SK-N-MC (cell line): ENCODE data around the gene AMPD1.

Experiments
- DNase-seq: peaks from one replicate; pipeline ENCODE4 v3.0.0-alpha.2; 2011; ENCODE audit warnings: low read depth, low spot score
- H3K27ac ChIP-seq: fragments of 200-600 bp; sonication (generic); 2 replicates; pipeline ENCODE4 v1.5.1; 2016; ENCODE audit warnings: mixed run types
- H3K36me3 ChIP-seq: fragments of 200-600 bp; sonication (generic); 2 replicates; pipeline ENCODE4 v1.6.1; 2017; ENCODE audit warnings: antibody characterized with exemption, low read length, mixed read lengths; ENCODE audit not compliant: insufficient read depth
- H3K4me3 ChIP-seq: fragments of 200-600 bp; sonication (generic); 2 replicates; pipeline ENCODE4 v1.5.1; 2016
- H3K9ac ChIP-seq: fragments of 200-600 bp; sonication (generic); 2 replicates; pipeline ENCODE4 v1.8.0; 2017; ENCODE audit warnings: mixed run types, mixed read lengths; ENCODE audit not compliant: insufficient read length
- H3K9me3 ChIP-seq: fragments of 200-600 bp; sonication (generic); 2 replicates; pipeline ENCODE4 v1.6.1; 2017; ENCODE audit warnings: low read depth, mild to moderate bottlenecking, antibody characterized with exemption, low read length, moderate library complexity, mixed read lengths
- EZH2 ChIP-seq: fragments of 200-600 bp; sonication (generic); IDR thresholded peaks from one replicate; pipeline ENCODE4 v1.6.1; 2017; ENCODE audit warnings: antibody characterized with exemption
- FOXP2 ChIP-seq: optimal IDR thresholded peaks from 2 replicates; pipeline ENCODE3; 2011; ENCODE audit warnings: mild to moderate bottlenecking, moderate library complexity; ENCODE audit not compliant: insufficient read depth; ENCODE audit errors: extremely low read length, control extremely low read depth
- POLR2AphosphoS5 ChIP-seq: IDR thresholded peaks from 2 replicates; pipeline ENCODE4 v1.6.1; 2012; ENCODE audit warnings: mild to moderate bottlenecking, low read depth, low read length, borderline replicate concordance

The AMPD1 gene

DNA sequence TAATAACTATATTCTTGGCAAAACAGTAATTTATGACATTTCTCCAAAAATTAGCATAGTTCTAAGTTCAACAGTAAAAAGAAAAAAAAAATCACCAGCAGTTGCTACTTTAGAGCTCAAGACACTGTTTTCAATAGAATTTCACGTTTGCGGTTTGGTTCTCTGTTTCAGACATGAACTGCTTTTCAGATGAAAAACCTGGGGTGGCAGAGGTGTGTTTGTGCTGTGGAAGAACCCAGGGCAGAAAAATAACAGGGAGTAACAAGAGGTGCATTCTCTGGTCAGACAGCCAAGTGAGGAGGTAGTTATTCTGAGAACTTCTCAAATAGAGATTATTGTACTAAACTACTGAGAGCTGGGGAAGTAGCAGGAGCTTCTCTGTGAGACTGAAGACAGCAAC, 12.3 kb upstream of the AMPD1 start:
- Histone ChIP-seq H3K4me3 (no peak overlapping the region), H3K36me3 (peaks cover 73% of the 10 kb centered on the region), H3K9me3 (no peaks in the 10 kb centered on the region), H3K27ac (no peak overlapping the region), H3K9ac (no peak overlapping the region)
- TF ChIP-seq POLR2AphosphoS5 (no peak), FOXP2 (no peak), EZH2 (no peak)
- DNase-seq: no peak

DNA sequence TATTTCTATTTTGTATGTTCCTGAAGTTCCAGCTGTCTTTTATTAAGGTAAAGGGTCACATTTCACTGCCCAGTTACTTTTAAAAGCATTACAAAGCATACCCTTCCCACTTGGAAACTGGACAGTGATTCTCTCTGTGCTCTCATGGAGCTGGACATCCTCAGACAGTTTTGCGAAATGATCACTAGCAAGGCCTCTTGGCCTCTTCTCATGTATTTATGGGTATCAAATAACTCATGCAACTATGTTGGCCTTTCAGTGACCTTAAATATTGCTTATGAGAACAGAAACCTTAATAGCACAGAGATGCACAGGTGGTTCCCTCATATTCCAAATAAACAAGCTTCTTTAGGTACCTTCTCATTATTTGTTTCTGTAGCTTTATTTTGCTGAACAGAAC, 7.9 kb upstream of the AMPD1 start:
- Histone ChIP-seq H3K4me3 (no peak overlapping the region), H3K27ac (no peak overlapping the region), H3K9ac (no peak overlapping the region), H3K36me3 (peaks cover 36% of the 10 kb centered on the region), H3K9me3 (no peaks in the 10 kb centered on the region)
- TF ChIP-seq EZH2: no peak
- TF ChIP-seq POLR2AphosphoS5: no peak
- TF ChIP-seq FOXP2: no peak
- DNase-seq: no peak

GRCh38 chr1:114702737-114703136, 7.4 kb upstream of the AMPD1 start:
- no peak overlapping the region for H3K9ac ChIP-seq
- H3K4me3 ChIP-seq: no peak overlapping the region
- DNase-seq: no peak
- H3K9me3 ChIP-seq: no peaks in the 10 kb centered on the region
- peak overlapping the region; percentile 37; the same call in 1 of the 2 replicates for H3K27ac ChIP-seq
- TF ChIP-seq FOXP2: no peak
- TF ChIP-seq POLR2AphosphoS5: no peak
- TF ChIP-seq EZH2: no peak
- H3K36me3 ChIP-seq: peaks cover 31% of the 10 kb centered on the region

GRCh38 chr1:114701931-114702330, 6.6 kb upstream of the AMPD1 start:
- DNase-seq: no peak
- TF ChIP-seq EZH2 (no peak), POLR2AphosphoS5 (no peak), FOXP2 (no peak)
- Histone ChIP-seq H3K9ac (no peak overlapping the region), H3K27ac (no peak overlapping the region), H3K36me3 (peaks cover 23% of the 10 kb centered on the region), H3K9me3 (no peaks in the 10 kb centered on the region), H3K4me3 (no peak overlapping the region)

- H3K27ac ChIP-seq: peak overlapping the region; percentile 77
- H3K9me3 ChIP-seq: no peaks in the 10 kb centered on the region
- H3K36me3 ChIP-seq: 0 out of 2 replicates have a peak, but pooled peaks cover 7% of the 10 kb centered on the region
- peak overlapping the region; percentile 56; the same call in 1 of the 2 replicates for H3K4me3 ChIP-seq
- peak overlapping the region; percentile 24 for H3K9ac ChIP-seq
- DNase-seq: no peak
- TF ChIP-seq EZH2: no peak
- 0 out of 2 replicates have a peak, but pooled peaks have one; percentile 20 for TF ChIP-seq POLR2AphosphoS5
These were observed 4.8 kb upstream of the AMPD1 start for GRCh38 chr1:114700036-114700600.

- TF ChIP-seq POLR2AphosphoS5 (no peak), EZH2 (no peak), FOXP2 (no peak)
These were observed 1.5 kb upstream of the AMPD1 start for GRCh38 chr1:114696810-114697209.

GRCh38 chr1:114694540-114695310, 621 bp downstream of the AMPD1 start:
- TF ChIP-seq EZH2 (no peak), POLR2AphosphoS5 (no peak), FOXP2 (no peak)
- H3K9me3 ChIP-seq: no peaks in the 10 kb centered on the region
- no peak overlapping the region for H3K4me3 ChIP-seq
- no peak overlapping the region for H3K9ac ChIP-seq
- no peak for DNase-seq
- H3K36me3 ChIP-seq: no peaks in the 10 kb centered on the region
- peak overlapping the region; percentile 63 for H3K27ac ChIP-seq

More at GRCh38 chr1:114696810-114697209, 1.5 kb upstream of the AMPD1 start:
- H3K9ac ChIP-seq: no peak overlapping the region
- DNase-seq: no peak
- no peaks in the 10 kb centered on the region for H3K9me3 ChIP-seq
- H3K27ac ChIP-seq: no peak overlapping the region
- H3K4me3 ChIP-seq: no peak overlapping the region
- H3K36me3 ChIP-seq: no peaks in the 10 kb centered on the region

DNA sequence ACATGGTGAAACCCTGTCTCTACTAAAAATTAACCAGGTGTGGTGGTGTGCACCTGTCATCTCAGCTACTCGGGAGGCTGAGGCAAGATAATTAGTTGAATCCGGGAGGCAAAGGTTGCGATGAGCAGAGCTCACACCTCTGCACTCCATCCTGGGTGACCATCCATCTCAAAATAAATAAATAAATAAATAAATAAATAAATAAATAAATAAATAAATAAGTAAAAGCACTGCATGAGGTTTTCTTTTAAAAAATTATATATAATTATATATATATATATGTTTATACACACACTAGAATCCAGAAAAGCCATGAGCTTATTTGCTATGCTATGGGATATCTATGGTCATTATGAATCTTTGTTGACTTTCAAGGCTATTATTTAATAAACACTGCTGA, 2.4 kb downstream of the AMPD1 start:
- no peak for TF ChIP-seq POLR2AphosphoS5
- TF ChIP-seq EZH2: no peak
- TF ChIP-seq FOXP2: no peak
- no peak overlapping the region for H3K4me3 ChIP-seq
- no peaks in the 10 kb centered on the region for H3K36me3 ChIP-seq
- H3K27ac ChIP-seq: no peak overlapping the region
- no peak for DNase-seq
- no peak overlapping the region for H3K9ac ChIP-seq
- no peaks in the 10 kb centered on the region for H3K9me3 ChIP-seq

DNA sequence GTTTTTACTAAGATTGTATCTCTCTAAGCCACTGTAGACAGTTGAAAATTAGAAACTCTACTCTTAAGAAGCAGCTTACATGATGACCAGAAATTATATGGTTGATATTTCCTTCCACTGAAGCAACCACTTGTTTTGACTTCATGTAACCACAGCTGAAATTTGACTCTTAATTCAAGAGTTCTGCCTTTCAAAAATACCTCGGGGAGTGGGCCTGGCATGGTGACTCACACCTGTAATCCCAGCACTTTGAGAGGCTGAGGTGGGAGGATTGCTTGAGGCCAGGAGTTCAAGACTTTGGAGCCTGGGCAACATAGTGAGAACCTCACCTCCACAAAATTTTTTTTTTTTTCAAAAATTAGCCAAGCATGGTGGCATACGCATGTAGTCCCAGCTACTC, 4.3 kb downstream of the AMPD1 start:
- no peak for TF ChIP-seq POLR2AphosphoS5
- no peak for TF ChIP-seq FOXP2
- no peak for TF ChIP-seq EZH2
- H3K36me3 ChIP-seq: no peaks in the 10 kb centered on the region
- H3K4me3 ChIP-seq: no peak overlapping the region
- H3K27ac ChIP-seq: no peak overlapping the region
- no peak for DNase-seq
- no peaks in the 10 kb centered on the region for H3K9me3 ChIP-seq
- H3K9ac ChIP-seq: no peak overlapping the region
